Cerebellar cortex (tissue), 1 donor: Measurements from ENCODE around the gene ACVRL1.

Source experiments
- DNase-seq: peaks from one replicate; pipeline ENCODE4 v3.0.0-alpha.2; 2015; ENCODE audit warnings: low spot score

Gene ACVRL1

GRCh38 chr12:51942501-51943000 is 35.2 kb downstream of the ACVRL1 start:
- no peak for DNase-seq

- no peak for DNase-seq
These were observed 36.0 kb downstream of the ACVRL1 start for GRCh38 chr12:51943346-51943745.

GRCh38 chr12:51944608-51945233 is 37.4 kb downstream of the ACVRL1 start:
- no peak for DNase-seq

DNA sequence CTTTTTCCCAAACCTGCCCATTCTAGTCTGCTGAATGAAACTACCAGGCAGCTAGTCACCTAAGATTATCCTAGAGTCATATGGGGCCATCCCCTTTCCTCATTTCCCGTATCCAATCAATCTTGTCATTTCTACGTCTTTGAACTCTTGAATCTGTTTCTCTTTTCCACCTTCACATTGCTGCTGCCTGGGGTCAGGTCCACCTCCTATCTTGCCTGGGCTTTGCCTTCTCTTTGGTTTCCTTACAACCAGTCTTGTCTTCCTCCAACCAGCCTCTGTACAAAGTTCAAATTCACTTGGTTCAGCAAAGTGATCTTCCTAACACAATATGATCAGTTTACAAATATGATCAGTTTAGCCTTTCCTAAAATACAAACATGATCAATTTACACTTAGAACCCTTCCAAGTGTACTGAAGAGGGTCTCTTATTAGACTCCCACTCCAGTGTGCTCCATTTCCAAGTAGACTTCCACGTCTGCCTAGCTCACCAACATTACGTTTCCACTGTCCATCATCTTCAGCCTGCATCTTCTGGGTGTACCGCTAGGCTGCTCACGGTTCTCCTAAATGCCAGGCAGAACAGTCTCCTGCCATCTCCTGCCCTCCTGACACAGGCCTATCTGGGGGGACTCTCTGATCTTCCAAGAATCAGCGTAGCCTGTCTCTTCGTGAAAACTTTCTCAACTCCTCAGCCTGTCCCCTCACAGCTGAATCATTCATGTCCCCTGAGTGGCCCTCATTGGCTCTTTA is 40.1 kb downstream of the ACVRL1 start:
- DNase-seq = no peak

DNA sequence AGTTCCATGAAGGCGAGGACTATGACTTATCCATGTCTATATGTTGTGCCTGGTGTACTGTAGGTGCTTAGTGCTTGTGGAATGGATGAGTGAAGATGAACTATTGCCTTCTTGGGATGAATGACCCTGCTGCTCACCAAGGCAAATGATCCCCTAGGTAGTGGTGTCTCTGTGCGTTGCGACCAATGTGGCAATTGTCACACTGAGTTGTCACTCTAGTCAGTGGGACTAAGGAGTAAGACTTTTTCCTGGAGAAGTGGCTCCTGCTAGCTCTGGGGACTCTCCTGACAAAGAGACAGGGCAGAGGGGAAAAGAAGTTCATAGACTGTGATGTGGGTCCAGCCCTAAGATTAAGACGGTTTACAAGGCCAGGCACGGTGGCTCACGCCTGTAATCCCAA is 40.8 kb downstream of the ACVRL1 start:
- DNase-seq = no peak

GRCh38 chr12:51949342-51950030 is 42.2 kb downstream of the ACVRL1 start:
- no peak for DNase-seq

- DNase-seq = no peak
These were observed 43.4 kb downstream of the ACVRL1 start for GRCh38 chr12:51950682-51951198.

- peak; percentile 92 for DNase-seq
These were observed 44.0 kb downstream of the ACVRL1 start, which contains the start of gene ACVR1B for GRCh38 chr12:51951199-51951842. Gene ACVR1B (plus strand): TSS chr12:51951699. CDS start chr12:51951744, 45 bp downstream.

- peak; percentile 35 for DNase-seq
These were observed 44.8 kb downstream of the ACVRL1 start for GRCh38 chr12:51951843-51952722.

DNA sequence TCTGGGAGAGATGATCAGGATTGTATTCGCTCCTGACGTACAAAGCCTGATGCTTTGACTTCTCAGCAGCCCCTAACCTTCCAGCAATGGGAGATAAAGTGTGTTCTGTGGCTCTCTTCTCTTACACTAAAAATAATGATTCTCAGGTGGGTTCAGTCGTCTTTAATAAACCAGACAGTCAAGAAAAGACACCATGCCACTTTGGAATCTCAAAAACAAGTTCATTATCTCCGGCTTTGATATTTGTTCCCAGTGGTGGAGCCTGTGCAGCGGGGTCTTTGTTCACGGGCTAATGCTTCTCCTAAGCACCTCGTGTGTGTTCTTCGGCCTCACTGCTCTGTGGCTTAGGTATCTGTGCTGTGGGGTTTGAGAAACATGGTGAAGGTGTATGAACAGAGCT is 45.8 kb downstream of the ACVRL1 start:
- peak; percentile 56 for DNase-seq

GRCh38 chr12:51953864-51954263 is 46.6 kb downstream of the ACVRL1 start:
- DNase-seq = no peak

GRCh38 chr12:51954561-51955361 is 47.5 kb downstream of the ACVRL1 start:
- peak; percentile 60 for DNase-seq

- DNase-seq = no peak
These were observed 48.4 kb downstream of the ACVRL1 start for GRCh38 chr12:51955702-51956101.

- no peak for DNase-seq
These were observed 51.2 kb downstream of the ACVRL1 start for GRCh38 chr12:51958542-51958941.

- DNase-seq = no peak
These were observed 51.9 kb downstream of the ACVRL1 start for GRCh38 chr12:51959211-51959610.

GRCh38 chr12:51959921-51960320 is 52.6 kb downstream of the ACVRL1 start:
- no peak for DNase-seq

DNA sequence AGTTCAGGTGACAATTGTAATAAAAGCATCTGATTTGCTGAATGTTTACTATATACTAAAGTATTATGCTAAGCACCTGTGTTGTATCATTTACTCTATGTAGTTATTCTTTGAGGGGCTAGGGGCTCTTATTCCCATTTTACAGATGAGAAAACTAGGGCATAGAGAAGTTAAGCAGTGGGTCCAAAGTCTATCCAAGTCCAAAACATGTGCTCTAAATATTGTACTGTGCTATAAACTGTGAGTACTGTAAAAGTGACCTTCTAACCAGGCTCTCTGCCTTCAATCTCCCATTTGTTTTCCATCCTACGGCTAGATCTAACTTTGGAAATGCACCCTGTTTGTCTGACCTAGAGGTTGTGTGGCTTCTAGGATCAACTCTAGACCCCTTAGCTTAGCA is 53.2 kb downstream of the ACVRL1 start:
- no peak for DNase-seq

GRCh38 chr12:51960890-51961289 is 53.6 kb downstream of the ACVRL1 start:
- DNase-seq = no peak

GRCh38 chr12:51961834-51962233 is 54.5 kb downstream of the ACVRL1 start:
- DNase-seq = no peak

GRCh38 chr12:51962737-51963136 is 55.4 kb downstream of the ACVRL1 start:
- DNase-seq = no peak
